ENCODE measurements around the gene ZFP2. TPM values are rescaled to one million over a fixed set of nuclear protein-coding genes. Genes with fewer than 3 reads are reported as not detected.
"Not testable (repeated sequence)": the region's sequence is repeated elsewhere in the genome, so short reads cannot be mapped to it uniquely, and the experiment has no call there.

ZFP2 gene
- total RNA-seq, 1 donor from 2014 or later = 2.2 TPM

DNA sequence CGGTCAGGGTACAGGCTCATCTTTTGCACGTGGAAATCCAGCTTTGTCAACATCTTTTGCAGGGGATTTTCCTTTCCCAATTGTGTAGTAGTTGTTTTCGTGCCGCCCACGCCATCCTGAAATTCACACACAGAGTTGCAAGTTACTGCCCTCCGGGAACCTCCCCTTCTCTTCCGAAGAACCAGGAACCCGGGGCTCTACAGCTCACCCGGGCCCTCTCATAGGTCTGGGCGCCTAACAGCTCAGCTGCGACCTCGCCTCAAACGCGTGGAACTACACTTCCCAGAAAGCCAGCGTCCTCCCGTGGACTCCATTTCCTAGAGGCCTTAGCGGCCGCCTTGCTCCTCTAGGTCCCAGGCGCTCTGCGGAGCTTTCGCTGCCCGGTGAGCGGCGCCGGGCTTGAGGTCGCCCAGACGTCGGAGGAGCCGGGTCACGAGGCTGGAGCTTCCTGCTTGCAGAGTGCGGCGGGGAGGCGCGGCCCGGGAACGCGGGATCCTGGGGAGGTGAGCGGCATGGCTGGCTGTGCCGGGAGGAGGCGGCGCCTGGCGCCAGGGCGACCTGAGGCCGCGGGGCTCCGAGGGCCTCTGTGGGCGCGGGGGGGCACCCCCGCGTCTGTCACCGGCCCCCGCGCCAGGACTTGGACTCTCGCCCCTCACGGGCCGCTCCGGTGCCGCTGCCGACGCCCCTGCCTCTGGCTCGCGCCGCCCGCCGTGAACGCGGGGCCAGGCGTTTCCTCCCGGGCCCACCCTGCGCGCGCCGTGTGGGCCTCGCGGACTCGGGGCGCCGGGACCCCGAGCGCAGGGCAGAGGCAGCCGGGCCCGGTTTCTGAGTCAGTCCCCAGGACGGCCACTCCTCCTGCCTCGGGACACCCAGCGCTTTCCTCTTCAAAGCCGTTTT, 35.8 kb upstream of the ZFP2 start, which contains the start of gene ZNF354B:
Gene ZNF354B, plus strand, starts transcription at position 329 of the 897 bp plus-strand sequence. CDS start 1,095 bp downstream, outside the sequence.
- DNase-seq = peak; percentile 89
- H3K27ac Mint-ChIP-seq (ENCODE audit: unreplicated experiment) = peak within 1 kb of the TSS; percentile 82
- peak within 1 kb of the TSS; percentile 82 for H3K4me3 Mint-ChIP-seq (ENCODE audit: unreplicated experiment)
- no peaks in the 10 kb centered on the region for H3K27me3 Mint-ChIP-seq (ENCODE audit: unreplicated experiment)
- peaks cover 3% of the 10 kb centered on the region for H3K9me3 Mint-ChIP-seq (ENCODE audit: unreplicated experiment)
- H3K36me3 Mint-ChIP-seq (ENCODE audit: unreplicated experiment) = no peaks in the 10 kb centered on the region
- TF ChIP-seq, protein P1, sequence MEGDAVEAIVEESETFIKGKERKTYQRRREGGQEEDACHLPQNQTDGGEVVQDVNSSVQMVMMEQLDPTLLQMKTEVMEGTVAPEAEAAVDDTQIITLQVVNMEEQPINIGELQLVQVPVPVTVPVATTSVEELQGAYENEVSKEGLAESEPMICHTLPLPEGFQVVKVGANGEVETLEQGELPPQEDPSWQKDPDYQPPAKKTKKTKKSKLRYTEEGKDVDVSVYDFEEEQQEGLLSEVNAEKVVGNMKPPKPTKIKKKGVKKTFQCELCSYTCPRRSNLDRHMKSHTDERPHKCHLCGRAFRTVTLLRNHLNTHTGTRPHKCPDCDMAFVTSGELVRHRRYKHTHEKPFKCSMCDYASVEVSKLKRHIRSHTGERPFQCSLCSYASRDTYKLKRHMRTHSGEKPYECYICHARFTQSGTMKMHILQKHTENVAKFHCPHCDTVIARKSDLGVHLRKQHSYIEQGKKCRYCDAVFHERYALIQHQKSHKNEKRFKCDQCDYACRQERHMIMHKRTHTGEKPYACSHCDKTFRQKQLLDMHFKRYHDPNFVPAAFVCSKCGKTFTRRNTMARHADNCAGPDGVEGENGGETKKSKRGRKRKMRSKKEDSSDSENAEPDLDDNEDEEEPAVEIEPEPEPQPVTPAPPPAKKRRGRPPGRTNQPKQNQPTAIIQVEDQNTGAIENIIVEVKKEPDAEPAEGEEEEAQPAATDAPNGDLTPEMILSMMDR (IDR thresholded peaks at IDR 0.05; ENCODE audit: partially characterized antibody, unreplicated experiment) = no peak
- peaks cover 3% of the 10 kb centered on the region for H3K4me1 Mint-ChIP-seq (ENCODE audit: low read depth, unreplicated experiment)

DNA sequence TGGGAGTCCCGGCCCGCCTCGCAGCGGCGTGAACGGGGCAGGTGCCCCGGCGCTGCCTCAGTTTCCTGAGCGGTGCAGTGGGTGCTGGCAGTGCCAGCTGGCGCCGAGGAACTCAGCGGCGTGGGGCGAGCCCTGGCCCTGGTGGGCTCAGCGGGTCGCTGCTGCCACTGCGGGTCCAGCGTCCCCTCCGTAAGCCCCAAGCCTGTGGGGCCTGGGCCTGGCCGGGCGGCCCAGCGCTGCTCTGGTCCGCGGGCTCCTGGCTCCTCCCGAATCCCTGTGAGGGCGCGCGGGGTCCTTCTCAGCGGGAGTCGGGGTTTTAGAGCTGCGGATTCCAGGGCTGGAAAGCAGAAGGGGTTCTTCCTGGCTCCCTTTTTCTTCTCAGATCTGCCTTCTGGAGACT, 35.1 kb upstream of the ZFP2 start:
- H3K27me3 Mint-ChIP-seq (ENCODE audit: unreplicated experiment); H3K36me3 Mint-ChIP-seq (ENCODE audit: unreplicated experiment); H3K9me3 Mint-ChIP-seq (ENCODE audit: unreplicated experiment); H3K4me1 Mint-ChIP-seq (ENCODE audit: low read depth, unreplicated experiment); H3K27ac Mint-ChIP-seq (ENCODE audit: unreplicated experiment); H3K4me3 Mint-ChIP-seq (ENCODE audit: unreplicated experiment); DNase-seq: not testable (repeated sequence)

DNA sequence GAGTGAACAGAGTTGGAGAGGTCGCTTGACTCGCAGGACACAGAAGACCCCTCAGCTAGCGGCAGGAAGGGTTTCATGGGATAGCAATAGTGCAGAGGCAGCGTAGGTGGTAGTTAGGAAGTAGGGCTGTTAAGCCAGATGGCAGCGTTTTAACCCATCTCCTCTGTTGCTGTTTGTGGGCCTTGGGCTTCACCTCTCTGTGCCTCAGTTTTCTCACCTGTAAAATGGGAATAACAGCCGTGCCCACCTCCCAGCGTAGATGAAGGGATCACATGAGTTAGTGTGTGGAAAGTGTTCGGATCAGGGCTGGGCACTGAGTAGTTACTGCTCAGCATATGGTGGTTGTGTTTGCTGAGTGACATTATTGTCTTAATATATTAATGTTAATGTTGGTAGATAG, 34.1 kb upstream of the ZFP2 start:
- no peak for DNase-seq
- Mint-ChIP-seq H3K27ac (ENCODE audit: unreplicated experiment) (no peak overlapping the region), H3K4me3 (ENCODE audit: unreplicated experiment) (peak overlapping the region; percentile 84), H3K36me3 (ENCODE audit: unreplicated experiment) (peaks cover 3% of the 10 kb centered on the region), H3K27me3 (ENCODE audit: unreplicated experiment) (no peaks in the 10 kb centered on the region), H3K9me3 (ENCODE audit: unreplicated experiment) (peaks cover 3% of the 10 kb centered on the region), H3K4me1 (ENCODE audit: low read depth, unreplicated experiment) (peaks cover 3% of the 10 kb centered on the region)
- TF ChIP-seq, protein P1 (IDR thresholded peaks at IDR 0.05; ENCODE audit: partially characterized antibody, unreplicated experiment) = no peak

DNA sequence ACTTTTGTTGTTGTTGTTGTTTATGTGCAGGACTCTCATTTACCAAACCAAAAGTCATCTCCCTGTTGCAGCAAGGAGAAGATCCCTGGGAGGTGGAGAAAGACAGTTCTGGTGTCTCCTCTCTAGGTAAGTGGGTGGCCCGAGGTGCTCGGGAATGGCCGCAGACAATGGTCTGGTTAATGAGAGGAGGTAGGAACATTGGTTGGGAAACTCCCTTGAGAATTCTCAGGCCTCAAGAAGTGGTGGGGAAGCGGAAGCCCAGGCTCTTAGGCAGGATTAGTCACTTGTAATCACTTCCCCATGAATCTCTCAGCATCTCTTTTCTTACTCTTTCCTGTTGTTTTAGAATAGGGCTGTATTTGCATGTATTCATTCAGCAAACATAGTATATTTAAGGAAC, 28.8 kb upstream of the ZFP2 start:
- Mint-ChIP-seq H3K9me3 (ENCODE audit: unreplicated experiment) (peaks cover 2% of the 10 kb centered on the region), H3K27me3 (ENCODE audit: unreplicated experiment) (peaks cover 6% of the 10 kb centered on the region), H3K27ac (ENCODE audit: unreplicated experiment) (no peak overlapping the region), H3K4me3 (ENCODE audit: unreplicated experiment) (no peak overlapping the region), H3K4me1 (ENCODE audit: low read depth, unreplicated experiment) (no peaks in the 10 kb centered on the region), H3K36me3 (ENCODE audit: unreplicated experiment) (peaks cover 26% of the 10 kb centered on the region)
- TF ChIP-seq, protein P1 (IDR thresholded peaks at IDR 0.05; ENCODE audit: partially characterized antibody, unreplicated experiment) = no peak
- no peak for DNase-seq

DNA sequence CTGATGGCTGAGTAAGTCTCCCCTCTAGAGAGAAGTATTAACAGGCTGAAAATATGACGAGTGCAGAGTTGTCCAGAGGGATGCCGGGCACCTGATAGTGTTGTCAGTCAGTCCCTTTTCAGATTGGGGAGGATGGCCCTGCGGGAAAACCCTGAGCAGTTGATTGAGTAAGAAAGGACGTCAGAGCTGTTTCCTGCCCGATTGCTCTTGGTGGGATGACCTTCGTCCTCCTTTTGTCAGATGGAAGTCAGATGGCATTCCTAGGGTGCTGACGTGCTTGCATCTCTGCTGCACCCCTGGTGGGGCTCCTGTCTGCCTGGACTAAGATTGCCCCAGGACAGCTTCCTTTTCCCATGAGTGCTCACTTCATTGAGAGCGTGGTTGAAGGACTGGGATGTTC, 26.1 kb upstream of the ZFP2 start:
- no peaks in the 10 kb centered on the region for H3K4me1 Mint-ChIP-seq (ENCODE audit: low read depth, unreplicated experiment)
- H3K9me3 Mint-ChIP-seq (ENCODE audit: unreplicated experiment) = peaks cover 9% of the 10 kb centered on the region
- no peak overlapping the region for H3K4me3 Mint-ChIP-seq (ENCODE audit: unreplicated experiment)
- DNase-seq = no peak
- H3K27ac Mint-ChIP-seq (ENCODE audit: unreplicated experiment) = no peak overlapping the region
- TF ChIP-seq, protein P1 (IDR thresholded peaks at IDR 0.05; ENCODE audit: partially characterized antibody, unreplicated experiment) = no peak
- H3K27me3 Mint-ChIP-seq (ENCODE audit: unreplicated experiment) = peaks cover 7% of the 10 kb centered on the region
- H3K36me3 Mint-ChIP-seq (ENCODE audit: unreplicated experiment) = peaks cover 46% of the 10 kb centered on the region
